GM12874 (cell line): Measurements from ENCODE around the gene OPCML.

Experiments
- TF ChIP-seq, protein P1 (sequence below): IDR thresholded peaks from 2 replicates; pipeline ENCODE4 v1.5.1; 2011; ENCODE audit warnings: low read depth, mild to moderate bottlenecking, control low read depth, low read length, moderate library complexity; ENCODE audit not compliant: insufficient read depth

OPCML gene

DNA sequence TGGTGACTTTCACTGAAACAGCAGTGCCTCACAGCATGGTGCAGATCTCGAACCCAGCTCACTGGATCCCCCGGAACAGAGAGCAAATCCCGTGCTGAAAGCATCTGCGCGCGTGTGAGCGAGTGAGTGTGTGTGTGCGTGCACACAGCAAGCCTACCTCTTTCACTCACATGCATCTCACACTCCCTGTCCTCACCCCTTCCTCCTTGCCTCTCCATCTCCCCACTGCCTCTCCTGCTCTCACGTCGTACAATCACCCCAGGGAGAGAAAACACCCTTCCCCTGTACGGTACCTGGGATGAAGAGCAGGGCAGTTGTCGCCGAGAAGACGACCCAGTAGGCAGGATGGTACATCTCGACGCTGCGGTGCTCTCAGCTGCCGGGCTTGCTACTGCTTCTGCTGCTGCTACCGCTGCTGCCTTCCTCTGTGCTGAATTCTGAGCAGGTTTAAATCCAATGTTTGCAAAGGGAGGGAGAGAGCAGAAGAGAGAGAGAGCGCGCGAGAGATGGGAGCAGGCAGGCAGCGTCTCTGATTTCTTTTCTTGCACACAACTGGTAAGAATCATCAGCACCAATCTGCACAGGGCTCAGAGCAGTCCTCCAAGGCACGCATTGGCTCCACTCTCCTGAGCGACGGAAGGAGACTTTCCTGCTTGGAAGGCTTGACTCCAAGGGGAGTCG lies at the start of gene OPCML:
OPCML (minus strand) TSS at position 531 of the 681 bp plus-strand sequence.
- TF ChIP-seq, protein P1, sequence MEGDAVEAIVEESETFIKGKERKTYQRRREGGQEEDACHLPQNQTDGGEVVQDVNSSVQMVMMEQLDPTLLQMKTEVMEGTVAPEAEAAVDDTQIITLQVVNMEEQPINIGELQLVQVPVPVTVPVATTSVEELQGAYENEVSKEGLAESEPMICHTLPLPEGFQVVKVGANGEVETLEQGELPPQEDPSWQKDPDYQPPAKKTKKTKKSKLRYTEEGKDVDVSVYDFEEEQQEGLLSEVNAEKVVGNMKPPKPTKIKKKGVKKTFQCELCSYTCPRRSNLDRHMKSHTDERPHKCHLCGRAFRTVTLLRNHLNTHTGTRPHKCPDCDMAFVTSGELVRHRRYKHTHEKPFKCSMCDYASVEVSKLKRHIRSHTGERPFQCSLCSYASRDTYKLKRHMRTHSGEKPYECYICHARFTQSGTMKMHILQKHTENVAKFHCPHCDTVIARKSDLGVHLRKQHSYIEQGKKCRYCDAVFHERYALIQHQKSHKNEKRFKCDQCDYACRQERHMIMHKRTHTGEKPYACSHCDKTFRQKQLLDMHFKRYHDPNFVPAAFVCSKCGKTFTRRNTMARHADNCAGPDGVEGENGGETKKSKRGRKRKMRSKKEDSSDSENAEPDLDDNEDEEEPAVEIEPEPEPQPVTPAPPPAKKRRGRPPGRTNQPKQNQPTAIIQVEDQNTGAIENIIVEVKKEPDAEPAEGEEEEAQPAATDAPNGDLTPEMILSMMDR = no peak

DNA sequence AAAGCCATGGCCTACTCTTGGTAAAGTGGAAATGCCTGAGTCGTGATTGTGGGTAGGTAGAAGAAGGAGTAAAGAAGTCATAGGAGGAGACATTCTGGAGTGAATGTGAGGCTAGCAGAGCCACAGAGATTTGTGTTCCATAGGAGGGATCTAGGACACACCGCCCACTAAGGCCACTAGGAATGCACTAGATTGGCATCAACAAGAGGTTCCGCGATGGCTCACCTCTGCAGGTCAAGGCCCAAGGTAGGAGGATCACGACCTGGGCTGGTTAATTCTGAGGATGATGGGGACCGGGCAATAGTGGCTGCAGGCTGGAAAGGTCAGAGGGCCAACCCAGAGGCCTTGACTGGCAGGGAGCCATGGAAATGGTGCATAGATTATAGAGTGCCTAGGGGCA lies 48.8 kb upstream of the OPCML start:
- TF ChIP-seq, protein P1 = no peak

DNA sequence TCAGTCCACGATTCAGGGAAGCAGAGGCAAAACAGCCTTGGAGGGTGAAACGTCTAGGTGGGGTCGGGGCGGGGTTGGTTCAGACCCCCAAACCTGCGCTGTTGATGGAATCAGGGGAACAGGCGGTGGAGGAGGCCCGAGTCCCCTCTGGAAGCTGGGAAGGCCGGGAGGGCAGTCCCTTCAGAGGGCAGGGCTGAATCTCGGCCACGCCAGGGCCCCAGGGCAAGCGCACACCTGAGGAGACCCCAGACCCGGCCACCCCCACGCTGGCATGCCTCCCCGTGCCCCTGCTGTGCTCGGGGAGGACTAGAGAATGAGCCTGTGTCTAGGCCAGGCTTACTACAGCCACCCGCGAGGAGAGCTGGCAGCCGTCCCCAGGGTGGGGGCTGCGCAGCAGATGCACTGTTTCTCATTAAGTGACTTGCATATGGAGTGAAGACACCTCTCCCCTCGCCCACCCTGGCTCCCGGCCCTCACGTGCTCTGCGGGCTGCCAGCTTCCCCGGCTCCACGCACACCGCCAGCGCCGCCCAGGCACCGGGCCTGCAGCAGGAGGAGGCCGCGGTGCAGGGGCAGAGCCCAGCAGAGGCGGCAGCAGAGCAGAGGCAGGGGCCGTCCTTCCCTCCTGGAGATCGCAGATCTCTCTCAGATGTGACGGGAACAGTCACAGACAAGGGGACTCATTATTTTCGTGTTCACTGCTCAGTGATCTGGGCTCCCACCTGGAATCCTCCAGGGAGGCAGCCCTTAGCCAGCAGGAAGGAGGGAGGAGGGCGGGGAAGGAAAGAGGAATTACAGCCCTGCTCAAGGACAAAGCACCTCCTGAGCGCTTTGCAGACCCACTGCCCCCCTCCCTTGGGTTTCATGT lies 47.1 kb upstream of the OPCML start:
- TF ChIP-seq, protein P1 = no peak

DNA sequence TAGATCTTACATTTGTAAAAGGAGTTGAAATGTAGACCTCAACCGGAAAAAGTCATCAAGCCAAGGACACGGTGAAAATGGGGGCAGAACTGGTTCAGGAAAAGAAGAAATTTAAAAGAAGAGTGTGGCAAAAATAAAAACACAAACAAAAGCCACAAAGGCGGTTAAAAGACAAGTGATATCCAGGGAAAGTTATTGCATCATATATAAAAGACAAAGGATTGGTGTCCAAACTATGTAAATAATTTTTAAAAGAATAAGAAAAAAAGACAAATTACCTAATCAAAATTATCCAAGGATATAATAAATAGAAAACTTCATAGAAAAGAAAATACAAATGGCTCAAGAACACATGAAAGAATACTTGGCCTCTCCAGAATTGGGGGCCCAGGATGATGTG lies 45.1 kb upstream of the OPCML start:
- TF ChIP-seq, protein P1 = no peak

DNA sequence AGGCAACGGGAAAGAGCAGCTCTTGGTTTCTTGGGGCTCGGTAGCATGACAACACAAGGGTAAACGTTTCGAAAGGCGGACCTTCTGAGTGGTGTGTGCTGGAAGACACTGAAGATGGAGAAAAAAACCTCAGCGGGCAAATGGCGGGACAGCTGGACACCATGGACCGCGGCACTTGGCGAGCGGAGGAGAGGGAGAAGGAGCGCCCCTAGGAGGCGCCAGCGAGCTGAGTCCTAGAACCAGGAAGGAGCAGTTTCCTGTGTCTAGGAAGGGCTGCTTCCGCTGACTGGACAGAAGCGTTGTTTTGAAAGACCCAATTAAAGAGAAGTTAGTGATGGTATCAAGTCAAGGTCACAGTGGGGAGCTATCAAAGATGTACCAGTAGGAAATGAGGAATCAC lies 44.0 kb upstream of the OPCML start:
- TF ChIP-seq, protein P1 = peak; percentile 42

DNA sequence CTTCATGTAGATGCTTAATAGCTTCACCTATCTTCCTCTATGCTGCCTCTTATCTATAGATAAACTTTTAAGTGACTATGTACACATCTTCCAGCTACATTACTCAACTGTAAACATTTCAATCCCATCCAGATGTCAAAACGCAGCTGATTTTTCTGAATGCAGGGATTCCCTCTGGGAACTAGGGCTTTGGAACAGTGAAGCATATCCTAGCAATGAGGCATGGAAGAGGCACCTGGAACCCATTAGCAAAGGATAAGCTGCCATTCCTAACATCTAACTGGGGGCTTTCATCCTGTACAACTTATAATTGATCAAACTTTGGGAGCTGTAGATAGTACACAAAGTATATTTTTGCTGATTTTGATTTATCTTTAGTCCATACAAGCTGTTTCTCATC lies 40.8 kb upstream of the OPCML start:
- TF ChIP-seq, protein P1 = no peak

DNA sequence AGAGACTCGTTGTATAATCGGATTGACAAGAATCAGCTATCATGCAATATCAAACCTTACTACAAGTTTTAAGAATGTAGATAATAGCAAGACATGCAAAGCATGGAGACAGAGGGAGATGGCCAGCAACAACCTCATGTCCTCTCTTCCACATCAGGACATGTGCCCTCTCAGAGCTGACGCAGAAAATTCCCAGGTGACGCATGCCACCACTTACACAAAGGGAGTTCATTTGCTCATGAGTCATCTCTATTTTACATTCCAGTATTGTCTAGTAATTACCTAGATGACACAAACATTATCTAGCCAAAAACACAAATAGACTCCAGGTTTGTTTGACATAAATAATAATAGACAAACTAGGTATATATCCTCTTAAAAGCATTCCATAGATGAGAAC lies 38.1 kb upstream of the OPCML start:
- TF ChIP-seq, protein P1 = no peak
